MM.1S (cell line): ENCODE results near the gene ZFYVE28.

Experiments
- DNase-seq: peaks from one replicate; pipeline ENCODE4 v3.0.0-alpha.2; 2015
- H2AFZ ChIP-seq: fragments of 300-600 bp; sonication (generic); 2 replicates; pipeline ENCODE4 v1.6.0; 2016; ENCODE audit warnings: antibody characterized with exemption, low read length
- H3F3A ChIP-seq: fragments of 300-600 bp; sonication (generic); 2 replicates; pipeline ENCODE4 v1.6.1; 2016; ENCODE audit warnings: mild to moderate bottlenecking, antibody characterized with exemption, low read length, moderate library complexity, mixed read lengths; ENCODE audit not compliant: insufficient read depth
- H3K27ac ChIP-seq: fragments of 300-600 bp; sonication (generic); 2 replicates; pipeline ENCODE4 v1.5.1; 2016; ENCODE audit warnings: mild to moderate bottlenecking, low read length
- H3K27me3 ChIP-seq: fragments of 300-600 bp; sonication (generic); replicated peaks from 2 replicates; pipeline ENCODE4 v1.6.0; 2016; ENCODE audit warnings: low read length; ENCODE audit not compliant: insufficient read depth
- H3K36me3 ChIP-seq: fragments of 300-600 bp; sonication (generic); replicated peaks from 2 replicates; pipeline ENCODE4 v1.6.1; 2016; ENCODE audit warnings: mild to moderate bottlenecking, low read length, mixed read lengths; ENCODE audit not compliant: insufficient read depth
- H3K4me1 ChIP-seq: fragments of 300-600 bp; sonication (generic); 2 replicates; pipeline ENCODE4 v1.6.1; 2016; ENCODE audit warnings: low read length, mixed read lengths
- H3K4me2 ChIP-seq: fragments of 300-600 bp; sonication (generic); 2 replicates; pipeline ENCODE4 v1.6.0; 2016; ENCODE audit warnings: low read depth, low read length
- H3K4me3 ChIP-seq: fragments of 300-600 bp; sonication (generic); 2 replicates; pipeline ENCODE4 v1.5.1; 2016; ENCODE audit warnings: low read length, mixed read lengths
- H3K79me2 ChIP-seq: fragments of 300-600 bp; sonication (generic); 2 replicates; pipeline ENCODE4 v1.6.1; 2016; ENCODE audit warnings: mixed run types, low read length, mixed read lengths
- H3K9ac ChIP-seq: fragments of 300-600 bp; sonication (generic); 2 replicates; pipeline ENCODE4 v1.6.1; 2016; ENCODE audit warnings: low read length, mixed read lengths
- H3K9me2 ChIP-seq: fragments of 300-600 bp; sonication (generic); replicated peaks from 2 replicates; pipeline ENCODE4 v1.6.1; 2016; ENCODE audit warnings: mild to moderate bottlenecking, low read length, mixed read lengths; ENCODE audit not compliant: insufficient read depth
- H3K9me3 ChIP-seq: fragments of 300-600 bp; sonication (generic); replicated peaks from 2 replicates; pipeline ENCODE4 v1.6.1; 2016; ENCODE audit warnings: mild to moderate bottlenecking, low read length, mixed read lengths; ENCODE audit not compliant: insufficient read depth
- H4K20me1 ChIP-seq: fragments of 300-600 bp; sonication (generic); 2 replicates; pipeline ENCODE4 v1.6.1; 2016; ENCODE audit warnings: mild to moderate bottlenecking, low read length, moderate library complexity, mixed read lengths; ENCODE audit not compliant: insufficient read depth
- EZH2 ChIP-seq: fragments of 300-600 bp; sonication (generic); optimal IDR thresholded peaks from 2 replicates; pipeline ENCODE3; 2017; ENCODE audit warnings: low read depth, mild to moderate bottlenecking, antibody characterized with exemption, low read length, mixed read lengths
- EZH2phosphoT487 ChIP-seq: fragments of 300-600 bp; sonication (generic); IDR thresholded peaks from 2 replicates; pipeline ENCODE4 v1.6.1; 2018; ENCODE audit warnings: antibody characterized with exemption, low read length
- TF ChIP-seq, protein P1 (sequence below): fragments of 300-600 bp; sonication (generic); IDR thresholded peaks from 2 replicates; pipeline ENCODE4 v1.5.1; 2016; ENCODE audit warnings: antibody characterized with exemption, low read length, mixed read lengths

Gene ZFYVE28

GRCh38 chr4:2370597-2371320 lies 47.7 kb downstream of the ZFYVE28 start:
- no peak overlapping the region for H3K9ac ChIP-seq
- no peak for DNase-seq
- no peak overlapping the region for H2AFZ ChIP-seq
- H3K27ac ChIP-seq = no peak overlapping the region
- no peaks in the 10 kb centered on the region for H3K9me2 ChIP-seq
- H3K4me3 ChIP-seq = no peak overlapping the region
- H3K4me1 ChIP-seq = no peaks in the 10 kb centered on the region
- no peaks in the 10 kb centered on the region for H3K36me3 ChIP-seq
- no peaks in the 10 kb centered on the region for H3K27me3 ChIP-seq
- TF ChIP-seq EZH2phosphoT487 (no peak), EZH2 (no peak)
- TF ChIP-seq, protein P1, sequence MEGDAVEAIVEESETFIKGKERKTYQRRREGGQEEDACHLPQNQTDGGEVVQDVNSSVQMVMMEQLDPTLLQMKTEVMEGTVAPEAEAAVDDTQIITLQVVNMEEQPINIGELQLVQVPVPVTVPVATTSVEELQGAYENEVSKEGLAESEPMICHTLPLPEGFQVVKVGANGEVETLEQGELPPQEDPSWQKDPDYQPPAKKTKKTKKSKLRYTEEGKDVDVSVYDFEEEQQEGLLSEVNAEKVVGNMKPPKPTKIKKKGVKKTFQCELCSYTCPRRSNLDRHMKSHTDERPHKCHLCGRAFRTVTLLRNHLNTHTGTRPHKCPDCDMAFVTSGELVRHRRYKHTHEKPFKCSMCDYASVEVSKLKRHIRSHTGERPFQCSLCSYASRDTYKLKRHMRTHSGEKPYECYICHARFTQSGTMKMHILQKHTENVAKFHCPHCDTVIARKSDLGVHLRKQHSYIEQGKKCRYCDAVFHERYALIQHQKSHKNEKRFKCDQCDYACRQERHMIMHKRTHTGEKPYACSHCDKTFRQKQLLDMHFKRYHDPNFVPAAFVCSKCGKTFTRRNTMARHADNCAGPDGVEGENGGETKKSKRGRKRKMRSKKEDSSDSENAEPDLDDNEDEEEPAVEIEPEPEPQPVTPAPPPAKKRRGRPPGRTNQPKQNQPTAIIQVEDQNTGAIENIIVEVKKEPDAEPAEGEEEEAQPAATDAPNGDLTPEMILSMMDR = no peak
- H3F3A ChIP-seq = no peaks in the 10 kb centered on the region
- H4K20me1 ChIP-seq = no peaks in the 10 kb centered on the region
- H3K4me2 ChIP-seq = no peak overlapping the region
- H3K79me2 ChIP-seq = no peaks in the 10 kb centered on the region
- H3K9me3 ChIP-seq = no peaks in the 10 kb centered on the region

DNA sequence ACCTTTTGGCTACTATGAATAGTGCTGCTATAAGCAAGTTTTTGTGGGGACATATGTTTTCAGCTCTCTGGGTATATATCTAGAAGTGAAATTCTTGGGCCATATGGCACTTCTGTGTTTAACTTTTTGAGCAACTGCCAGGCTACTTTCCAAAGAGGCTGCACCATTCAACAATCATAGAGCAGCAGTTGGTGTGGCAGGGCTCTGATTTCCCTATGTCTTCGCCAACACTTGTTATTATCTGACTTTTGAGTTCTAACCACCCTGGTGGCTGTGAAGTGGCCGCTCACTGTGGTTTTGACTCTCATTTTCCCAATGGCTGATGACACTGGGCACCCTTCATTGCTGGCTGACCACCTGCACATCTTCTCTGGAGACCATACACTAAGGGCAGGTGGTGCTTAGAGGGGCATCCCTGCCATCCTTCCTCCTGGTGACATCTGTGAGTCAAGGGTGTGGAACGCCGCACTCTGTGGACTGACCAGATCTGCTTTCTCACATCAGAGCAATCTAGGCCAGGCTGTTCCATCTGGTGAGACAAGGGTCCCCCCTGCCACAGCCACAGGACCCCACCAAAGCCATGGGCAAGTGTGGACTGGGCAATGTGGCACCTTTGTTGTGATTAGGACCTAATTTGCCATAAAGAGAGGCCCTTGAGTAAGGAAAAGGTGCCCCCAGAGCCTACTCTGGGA lies 49.6 kb downstream of the ZFYVE28 start:
- no peak overlapping the region for H3K4me2 ChIP-seq

GRCh38 chr4:2367626-2368025 lies 50.8 kb downstream of the ZFYVE28 start:
- Histone ChIP-seq H3K4me1 (no peaks in the 10 kb centered on the region), H3K36me3 (no peaks in the 10 kb centered on the region), H2AFZ (no peak overlapping the region), H3K4me2 (no peak overlapping the region), H3K4me3 (no peak overlapping the region), H3K27me3 (no peaks in the 10 kb centered on the region), H3K9ac (no peak overlapping the region), H4K20me1 (no peaks in the 10 kb centered on the region), H3K9me3 (no peaks in the 10 kb centered on the region), H3K79me2 (no peaks in the 10 kb centered on the region), H3K9me2 (no peaks in the 10 kb centered on the region), H3K27ac (no peak overlapping the region), H3F3A (no peaks in the 10 kb centered on the region)
- TF ChIP-seq, protein P1 = no peak
- no peak for TF ChIP-seq EZH2phosphoT487
- no peak for TF ChIP-seq EZH2
- DNase-seq = no peak

More for the DNA sequence above, 49.6 kb downstream of the ZFYVE28 start:
- H3K9me2 ChIP-seq = no peaks in the 10 kb centered on the region
- no peaks in the 10 kb centered on the region for H4K20me1 ChIP-seq
- TF ChIP-seq EZH2phosphoT487 = no peak
- H3K79me2 ChIP-seq = no peaks in the 10 kb centered on the region
- no peaks in the 10 kb centered on the region for H3K4me1 ChIP-seq
- no peaks in the 10 kb centered on the region for H3F3A ChIP-seq
- H3K27ac ChIP-seq = no peak overlapping the region
- DNase-seq = no peak
- no peaks in the 10 kb centered on the region for H3K27me3 ChIP-seq
- H3K9ac ChIP-seq = no peak overlapping the region
- H3K4me3 ChIP-seq = no peak overlapping the region
- no peak overlapping the region for H2AFZ ChIP-seq
- no peaks in the 10 kb centered on the region for H3K9me3 ChIP-seq
- no peaks in the 10 kb centered on the region for H3K36me3 ChIP-seq
